Endodermal cell (in vitro differentiated cells): ENCODE measurements around the gene DDX52. TPM values are rescaled to one million over a fixed set of nuclear protein-coding genes. Genes with fewer than 3 reads are reported as not detected.

Source experiments
- DNase-seq: peaks from one replicate; pipeline ENCODE4 v3.0.0-alpha.2; 2017
- H3K27ac ChIP-seq: 2 replicates; pipeline ENCODE4 v1.5.1; 2013; ENCODE audit warnings: mild to moderate bottlenecking, low read depth, low read length, moderate library complexity
- H3K27me3 ChIP-seq: 2 replicates; pipeline ENCODE4 v1.6.1; 2013; ENCODE audit warnings: mild to moderate bottlenecking, low read length, moderate library complexity; ENCODE audit not compliant: insufficient read depth, control insufficient read depth, poor library complexity, severe bottlenecking
- H3K36me3 ChIP-seq: 2 replicates; pipeline ENCODE4 v1.7.0; 2013; ENCODE audit warnings: mild to moderate bottlenecking, low read length, moderate library complexity; ENCODE audit not compliant: control insufficient read depth, insufficient read depth
- H3K4me1 ChIP-seq: one replicate; pipeline ENCODE4 v1.7.0; 2013; ENCODE audit warnings: low read length; ENCODE audit not compliant: control insufficient read depth, insufficient read depth
- H3K4me3 ChIP-seq: 2 replicates; pipeline ENCODE4 v1.5.1; 2013; ENCODE audit warnings: mild to moderate bottlenecking, low read length, moderate library complexity
- H3K9ac ChIP-seq: 2 replicates; pipeline ENCODE4 v1.6.1; 2013; ENCODE audit warnings: mild to moderate bottlenecking, low read length, moderate library complexity; ENCODE audit not compliant: poor library complexity, severe bottlenecking; ENCODE audit errors: extremely low read depth
- H3K9me3 ChIP-seq: 2 replicates; pipeline ENCODE4 v1.6.1; 2013; ENCODE audit warnings: mild to moderate bottlenecking, low read length, moderate library complexity; ENCODE audit not compliant: control insufficient read depth
- H3K27ac Mint-ChIP-seq: 2 replicates; pipeline ENCODE4 v1.8.0; 2020; ENCODE audit warnings: mixed read lengths
- H3K27me3 Mint-ChIP-seq: 2 replicates; pipeline ENCODE4 v1.8.0; 2021; ENCODE audit warnings: mild to moderate bottlenecking, mixed read lengths; ENCODE audit not compliant: insufficient read depth
- H3K36me3 Mint-ChIP-seq: 2 replicates; pipeline ENCODE4 v1.8.0; 2020; ENCODE audit warnings: low read depth, mixed read lengths
- H3K4me1 Mint-ChIP-seq: 2 replicates; pipeline ENCODE4 v1.8.0; 2020; ENCODE audit warnings: mixed read lengths
- H3K4me3 Mint-ChIP-seq: 2 replicates; pipeline ENCODE4 v1.8.0; 2020; ENCODE audit warnings: mild to moderate bottlenecking, moderate library complexity, mixed read lengths
- H3K9me3 Mint-ChIP-seq: 2 replicates; pipeline ENCODE4 v1.8.0; 2020; ENCODE audit warnings: mild to moderate bottlenecking, mixed read lengths
- CTCF ChIP-seq: fragments of 200-600 bp; sonication (generic); conservative IDR thresholded peaks from 2 replicates; pipeline ENCODE4 v1.5.0; 2021; ENCODE audit warnings: antibody characterized with exemption, mild to moderate bottlenecking
- WGBS, 2 experiments: methylation state at CpG; one replicate each; pipeline versions ENCODE4 v1.1.5 to v1.1.7; 2013; ENCODE audit warnings: missing lambda C conversion rate in 2 of 2, mixed read lengths in 1 of 2; ENCODE audit not compliant: insufficient coverage in 1 of 2, insufficient read length in 1 of 2; 5-methylcytosine and 5-hydroxymethylcytosine counted together
- total RNA-seq, 2 donors: library from RNA; stranded (reverse); fragmentation: NEBNext Ultra II Directional in 1 of 2; extraction: Animal tissue kit (Norgen Biotek cat#: 25700) in 1 of 2; gene quantifications; 2 replicates in 1 of 2; 3 replicates in 1 of 2; pipeline ENCODE4 v1.2.1, GENCODE V29; 2021

The DDX52 gene
- total RNA-seq, 2 donors from 2014 or later = 51.5 to 63.3 TPM

GRCh38 chr17:37598145-37598544 lies 45.1 kb downstream of the DDX52 start:
- Histone ChIP-seq H3K9ac (no peak overlapping the region), H3K36me3 (peaks cover 59% of the 10 kb centered on the region), H3K4me1 (no peaks in the 10 kb centered on the region), H3K4me3 (no peak overlapping the region), H3K27ac (no peak overlapping the region), H3K9me3 (no peaks in the 10 kb centered on the region), H3K27me3 (no peaks in the 10 kb centered on the region)
- Mint-ChIP-seq H3K27me3 (no peaks in the 10 kb centered on the region), H3K4me3 (no peak overlapping the region), H3K27ac (no peak overlapping the region), H3K9me3 (no peaks in the 10 kb centered on the region), H3K36me3 (peaks cover 49% of the 10 kb centered on the region), H3K4me1 (no peaks in the 10 kb centered on the region)
- DNase-seq = no peak
- 88 to 100% methylated on average over 2 of the region's 2 CpGs for WGBS, 2 experiments
- TF ChIP-seq CTCF = no peak

GRCh38 chr17:37592291-37592690 lies 51.0 kb downstream of the DDX52 start:
- Histone ChIP-seq H3K9ac (no peak overlapping the region), H3K27me3 (no peaks in the 10 kb centered on the region), H3K4me1 (no peaks in the 10 kb centered on the region), H3K9me3 (no peaks in the 10 kb centered on the region), H3K36me3 (peaks cover 67% of the 10 kb centered on the region), H3K4me3 (no peak overlapping the region), H3K27ac (no peak overlapping the region)
- H3K4me1 Mint-ChIP-seq = no peaks in the 10 kb centered on the region
- H3K4me3 Mint-ChIP-seq = no peak overlapping the region
- H3K27ac Mint-ChIP-seq = no peak overlapping the region
- peaks cover 54% of the 10 kb centered on the region for H3K36me3 Mint-ChIP-seq
- H3K27me3 Mint-ChIP-seq = no peaks in the 10 kb centered on the region
- no peaks in the 10 kb centered on the region for H3K9me3 Mint-ChIP-seq
- TF ChIP-seq CTCF = no peak
- WGBS, 2 experiments = 93 to 96% methylated on average over 3 to 6 of the region's 6 CpGs
- DNase-seq = no peak

- no peaks in the 10 kb centered on the region for H3K27me3 ChIP-seq
- peaks cover 69% of the 10 kb centered on the region for H3K36me3 ChIP-seq
- H3K9me3 ChIP-seq = no peaks in the 10 kb centered on the region
- Mint-ChIP-seq H3K4me1 (no peaks in the 10 kb centered on the region), H3K27ac (no peak overlapping the region), H3K4me3 (no peak overlapping the region), H3K9me3 (no peaks in the 10 kb centered on the region), H3K36me3 (peaks cover 51% of the 10 kb centered on the region), H3K27me3 (no peaks in the 10 kb centered on the region)
- 89 to 94% methylated on average over 2 to 3 of the region's 3 CpGs for WGBS, 2 experiments
- H3K4me1 ChIP-seq = no peaks in the 10 kb centered on the region
- no peak for DNase-seq
- no peak overlapping the region for H3K27ac ChIP-seq
- TF ChIP-seq CTCF = no peak
- no peak overlapping the region for H3K4me3 ChIP-seq
- no peak overlapping the region for H3K9ac ChIP-seq
Observed at GRCh38 chr17:37585066-37585465, 58.2 kb downstream of the DDX52 start.
